ENCODE measurements around the gene MLANA. TPM values are rescaled to one million over a fixed set of nuclear protein-coding genes. Genes with fewer than 3 reads are reported as not detected.

The MLANA gene
- total RNA-seq, 1 experiment from 2014 or later: not detected

- ChIA-PET POLR2A (interaction anchor here (0.6 kb wide), 1 partner anchor 162 kb away, joined by 3 read pairs; no protein-coding TSS in a partner anchor), CTCF (interaction anchor here (0.6 kb wide), 1 partner anchor 837 kb away, joined by 7 read pairs; no protein-coding TSS in a partner anchor)
- 0 out of 2 replicates have a peak, but pooled peaks cover 2% of the 10 kb centered on the region for H3K9me3 Mint-ChIP-seq
- no peaks in the 10 kb centered on the region for H3K4me1 Mint-ChIP-seq
- no peaks in the 10 kb centered on the region for H3K27me3 Mint-ChIP-seq (ENCODE audit: low read depth)
- DNase-seq (ENCODE audit: low spot score): no peak
- no peak overlapping the region for H3K4me3 Mint-ChIP-seq
- no peak for ATAC-seq
- no peak overlapping the region for H3K27ac Mint-ChIP-seq
- H3K36me3 Mint-ChIP-seq: peaks cover 11% of the 10 kb centered on the region; the same call in 1 of the 2 replicates
- no peak for TF ChIP-seq OVOL2 (CRISPR knock-in tag; IDR thresholded peaks at IDR 0.05; ENCODE audit: borderline replicate concordance)
- no peak for TF ChIP-seq ZNF232 (CRISPR knock-in tag; IDR thresholded peaks at IDR 0.05)
- TF ChIP-seq NR3C1 (CRISPR knock-in tag; conservative IDR thresholded peaks at IDR 0.05; ENCODE audit: low read depth): no peak
- TF ChIP-seq EMX1 (CRISPR knock-in tag; IDR thresholded peaks at IDR 0.05): no peak
- TF ChIP-seq IRF2 (CRISPR knock-in tag; IDR thresholded peaks at IDR 0.05; ENCODE audit: borderline replicate concordance, low read depth): no peak
- TF ChIP-seq E2F5 (CRISPR knock-in tag; IDR thresholded peaks at IDR 0.05): no peak
- no peak for TF ChIP-seq NFYB (CRISPR knock-in tag; conservative IDR thresholded peaks at IDR 0.05; ENCODE audit: low read depth)
- TF ChIP-seq ZNF281 (CRISPR knock-in tag; IDR thresholded peaks at IDR 0.05): no peak
- TF ChIP-seq MAX (CRISPR knock-in tag; IDR thresholded peaks at IDR 0.05): no peak
- no peak for TF ChIP-seq STAT6 (CRISPR knock-in tag; conservative IDR thresholded peaks at IDR 0.05; ENCODE audit: low read depth)
- TF ChIP-seq GTF2I (CRISPR knock-in tag; conservative IDR thresholded peaks at IDR 0.05): no peak
- TF ChIP-seq FOXJ3 (CRISPR knock-in tag; IDR thresholded peaks at IDR 0.05; ENCODE audit: borderline replicate concordance): no peak
- no peak for TF ChIP-seq IRF1 (CRISPR knock-in tag; IDR thresholded peaks at IDR 0.05)
- TF ChIP-seq MXD4 (CRISPR knock-in tag; IDR thresholded peaks at IDR 0.05; ENCODE audit: borderline replicate concordance): no peak
Measured at GRCh38 chr9:5917888-5918287, 27.2 kb downstream of the MLANA start.

DNA sequence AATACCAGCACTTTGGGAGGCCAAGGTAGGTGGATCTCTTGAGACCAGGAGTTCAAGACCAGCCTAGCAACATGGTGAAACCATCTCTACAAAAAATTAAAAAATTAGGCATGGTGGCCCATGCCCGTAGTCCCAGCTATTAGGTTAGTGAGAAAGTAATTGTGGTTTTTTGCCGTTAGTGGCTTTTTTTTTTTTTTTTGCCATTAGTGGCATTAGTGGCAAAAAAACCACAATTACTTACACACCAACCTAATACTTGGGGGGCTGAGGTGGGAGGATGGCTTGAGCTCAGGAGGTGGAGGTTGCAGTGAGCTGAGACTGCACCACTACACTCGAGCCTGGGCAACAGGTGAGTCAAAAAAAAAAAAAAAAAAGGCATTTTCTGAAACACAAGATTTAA lies 27.8 kb downstream of the MLANA start:
- ATAC-seq (no peak), DNase-seq (ENCODE audit: low spot score) (no peak)
- Mint-ChIP-seq H3K9me3 (0 out of 2 replicates have a peak, but pooled peaks cover 2% of the 10 kb centered on the region), H3K27ac (no peak overlapping the region), H3K36me3 (peaks cover 11% of the 10 kb centered on the region; the same call in 1 of the 2 replicates), H3K4me3 (no peak overlapping the region), H3K27me3 (ENCODE audit: low read depth) (no peaks in the 10 kb centered on the region), H3K4me1 (no peaks in the 10 kb centered on the region)
- TF ChIP-seq ZNF396 (CRISPR knock-in tag; IDR thresholded peaks at IDR 0.05; ENCODE audit: borderline replicate concordance): no peak
- TF ChIP-seq USF2 (CRISPR knock-in tag; IDR thresholded peaks at IDR 0.05): no peak
- no peak for TF ChIP-seq STAT6 (CRISPR knock-in tag; conservative IDR thresholded peaks at IDR 0.05; ENCODE audit: low read depth)
- TF ChIP-seq, protein P1, sequence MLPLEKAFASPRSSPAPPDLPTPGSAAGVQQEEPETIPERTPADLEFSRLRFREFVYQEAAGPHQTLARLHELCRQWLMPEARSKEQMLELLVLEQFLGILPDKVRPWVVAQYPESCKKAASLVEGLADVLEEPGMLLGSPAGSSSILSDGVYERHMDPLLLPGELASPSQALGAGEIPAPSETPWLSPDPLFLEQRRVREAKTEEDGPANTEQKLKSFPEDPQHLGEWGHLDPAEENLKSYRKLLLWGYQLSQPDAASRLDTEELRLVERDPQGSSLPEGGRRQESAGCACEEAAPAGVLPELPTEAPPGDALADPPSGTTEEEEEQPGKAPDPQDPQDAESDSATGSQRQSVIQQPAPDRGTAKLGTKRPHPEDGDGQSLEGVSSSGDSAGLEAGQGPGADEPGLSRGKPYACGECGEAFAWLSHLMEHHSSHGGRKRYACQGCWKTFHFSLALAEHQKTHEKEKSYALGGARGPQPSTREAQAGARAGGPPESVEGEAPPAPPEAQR (CRISPR knock-in tag; IDR thresholded peaks at IDR 0.05): no peak
- no peak for TF ChIP-seq MAX (CRISPR knock-in tag; IDR thresholded peaks at IDR 0.05)
- TF ChIP-seq TCF7 (CRISPR knock-in tag; IDR thresholded peaks at IDR 0.05; ENCODE audit: low read depth): no peak
- no peak for TF ChIP-seq ZNF317 (CRISPR knock-in tag; IDR thresholded peaks at IDR 0.05; ENCODE audit: borderline replicate concordance, low read depth)
- TF ChIP-seq PRRX2 (CRISPR knock-in tag; IDR thresholded peaks at IDR 0.05): no peak
- no peak for TF ChIP-seq CREB1 (CRISPR knock-in tag; IDR thresholded peaks at IDR 0.05)
- TF ChIP-seq GABPB1 (CRISPR knock-in tag; IDR thresholded peaks at IDR 0.05): no peak
- CTCF ChIA-PET: interaction anchor here (0.6 kb wide), 2 partner anchors 570 to 838 kb away, joined by 4 to 7 read pairs; no protein-coding TSS in a partner anchor
- POLR2A ChIA-PET: interaction anchor here (0.6 kb wide), 1 partner anchor 162 kb away, joined by 3 read pairs; no protein-coding TSS in a partner anchor
